Measurements from ENCODE around the gene HEXIM2. TPM values are rescaled to one million over a fixed set of nuclear protein-coding genes. Genes with fewer than 3 reads are reported as not detected.

HEXIM2 gene
- total RNA-seq: 10 to 100 TPM in 2 of 4 donors, 1 to 10 TPM in 2; 7.5 to 14.7 (median 11.2) TPM
- 1 to 10 TPM; 1.8 to 7.8 (median 6.6) TPM for polyA plus RNA-seq

DNA sequence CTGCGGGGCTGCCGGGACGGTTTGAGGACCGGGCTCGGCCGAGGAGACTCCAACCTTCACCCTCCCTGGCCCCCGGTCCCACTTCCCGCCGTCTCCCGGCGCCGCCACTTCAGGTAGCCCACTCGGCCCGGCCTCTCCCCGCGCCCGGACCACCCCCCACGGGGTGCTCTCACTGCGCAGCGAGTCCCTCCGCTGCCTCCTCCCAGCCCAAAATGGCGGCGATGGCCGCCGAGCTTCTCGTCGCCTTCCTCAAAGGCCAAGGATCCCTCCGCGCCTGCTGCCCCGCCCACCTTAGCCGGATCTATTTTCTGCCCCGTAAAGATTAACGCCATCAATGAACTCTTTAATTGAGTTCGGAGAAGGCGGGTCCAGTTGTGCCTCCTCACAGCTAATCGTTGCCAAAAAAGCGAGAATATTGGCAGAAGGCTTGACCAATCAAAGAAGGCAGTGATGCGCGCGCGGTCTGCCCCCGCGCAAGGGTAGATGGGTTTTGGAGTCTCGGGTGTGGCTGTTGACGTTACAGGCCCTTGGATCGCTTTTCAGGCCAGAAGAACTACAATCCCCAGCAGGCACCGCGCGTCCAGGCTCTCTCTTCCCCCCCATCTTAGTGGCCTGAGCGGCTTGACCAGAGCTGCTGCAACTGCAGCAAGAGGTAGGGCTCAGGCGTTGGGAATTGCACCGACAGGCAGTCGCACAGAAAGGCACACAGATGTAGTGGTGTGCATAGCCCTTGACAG, at the start of gene HEXIM2:
HEXIM2 (plus strand) TSS at position 588 of the 737 bp plus-strand sequence. CDS start 919 bp downstream, outside the sequence.
- DNase-seq: peak; percentile 99

GRCh38 chr17:45112559-45113423, 48.9 kb upstream of the HEXIM2 start:
- Histone ChIP-seq H3K9me3 (no peaks in the 10 kb centered on the region), H3K4me3 (no peak overlapping the region), H3K27me3 (no peaks in the 10 kb centered on the region), H3K36me3 (peaks cover 6 to 64% (median 29%) of the 10 kb centered on the region in 4 donors), H3K27ac (peak overlapping the region; percentile 81 to 87 (median 84)), H3K4me1 (peaks cover 0 to 39% (median 33%) of the 10 kb centered on the region in 4 donors)
- DNase-seq: no peak
- TF ChIP-seq EP300 (IDR thresholded peaks at IDR 0.05) (no peak), POLR2A (IDR thresholded peaks at IDR 0.05) (no peak), POLR2AphosphoS5 (IDR thresholded peaks at IDR 0.05) (no peak)
- TF ChIP-seq, protein P1, sequence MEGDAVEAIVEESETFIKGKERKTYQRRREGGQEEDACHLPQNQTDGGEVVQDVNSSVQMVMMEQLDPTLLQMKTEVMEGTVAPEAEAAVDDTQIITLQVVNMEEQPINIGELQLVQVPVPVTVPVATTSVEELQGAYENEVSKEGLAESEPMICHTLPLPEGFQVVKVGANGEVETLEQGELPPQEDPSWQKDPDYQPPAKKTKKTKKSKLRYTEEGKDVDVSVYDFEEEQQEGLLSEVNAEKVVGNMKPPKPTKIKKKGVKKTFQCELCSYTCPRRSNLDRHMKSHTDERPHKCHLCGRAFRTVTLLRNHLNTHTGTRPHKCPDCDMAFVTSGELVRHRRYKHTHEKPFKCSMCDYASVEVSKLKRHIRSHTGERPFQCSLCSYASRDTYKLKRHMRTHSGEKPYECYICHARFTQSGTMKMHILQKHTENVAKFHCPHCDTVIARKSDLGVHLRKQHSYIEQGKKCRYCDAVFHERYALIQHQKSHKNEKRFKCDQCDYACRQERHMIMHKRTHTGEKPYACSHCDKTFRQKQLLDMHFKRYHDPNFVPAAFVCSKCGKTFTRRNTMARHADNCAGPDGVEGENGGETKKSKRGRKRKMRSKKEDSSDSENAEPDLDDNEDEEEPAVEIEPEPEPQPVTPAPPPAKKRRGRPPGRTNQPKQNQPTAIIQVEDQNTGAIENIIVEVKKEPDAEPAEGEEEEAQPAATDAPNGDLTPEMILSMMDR (IDR thresholded peaks at IDR 0.05): no peak
- intact Hi-C loops (cut with DNase I): no loop called here
- WGBS, 2 donors: 92 to 95% methylated on average over 23 of the region's 23 CpGs

More for the DNA sequence above, at the start of gene HEXIM2:
- Histone ChIP-seq H3K27ac (peak within 1 kb of the TSS; percentile 98 to 99 (median 99)), H3K27me3 (no peaks in the 10 kb centered on the region), H3K4me1 (peaks cover 0 to 51% (median 44%) of the 10 kb centered on the region in 4 donors), H3K9me3 (no peaks in the 10 kb centered on the region), H3K4me3 (peak within 1 kb of the TSS; percentile 83 to 91 (median 88)), H3K36me3 (no peaks in the 10 kb centered on the region)
- 0 to 1% methylated on average over 53 of the region's 53 CpGs for WGBS, 2 donors
- intact Hi-C loops (cut with DNase I): loop anchor here (1.0 to 5.0 kb wide), 2 partner anchors 13 to 36 kb away; partner anchors contain the start of gene HEXIM1
- TF ChIP-seq POLR2A (IDR thresholded peaks at IDR 0.05) (peak; percentile 97), EP300 (IDR thresholded peaks at IDR 0.05) (peak in 1 of 4 donors; percentile 56), POLR2AphosphoS5 (IDR thresholded peaks at IDR 0.05) (peak; percentile 96 to 99 (median 98))
- TF ChIP-seq, protein P1 (IDR thresholded peaks at IDR 0.05): no peak

- Histone ChIP-seq H3K27me3 (no peaks in the 10 kb centered on the region), H3K27ac (peak overlapping the region in 3 of 4 donors; percentile 81 to 87 (median 84)), H3K9me3 (no peaks in the 10 kb centered on the region), H3K36me3 (peaks cover 12 to 64% (median 32%) of the 10 kb centered on the region in 4 donors), H3K4me1 (peaks cover 0 to 33% (median 28%) of the 10 kb centered on the region in 4 donors), H3K4me3 (no peak overlapping the region)
- DNase-seq: no peak
- 84 to 89% methylated on average over 9 of the region's 9 CpGs for WGBS, 2 donors
- intact Hi-C loops (cut with DNase I): no loop called here
- TF ChIP-seq POLR2A (IDR thresholded peaks at IDR 0.05): no peak
- TF ChIP-seq, protein P1 (IDR thresholded peaks at IDR 0.05): no peak
- TF ChIP-seq POLR2AphosphoS5 (IDR thresholded peaks at IDR 0.05): no peak
- no peak for TF ChIP-seq EP300 (IDR thresholded peaks at IDR 0.05)
These were observed 48.3 kb upstream of the HEXIM2 start for GRCh38 chr17:45113424-45113754.

DNA sequence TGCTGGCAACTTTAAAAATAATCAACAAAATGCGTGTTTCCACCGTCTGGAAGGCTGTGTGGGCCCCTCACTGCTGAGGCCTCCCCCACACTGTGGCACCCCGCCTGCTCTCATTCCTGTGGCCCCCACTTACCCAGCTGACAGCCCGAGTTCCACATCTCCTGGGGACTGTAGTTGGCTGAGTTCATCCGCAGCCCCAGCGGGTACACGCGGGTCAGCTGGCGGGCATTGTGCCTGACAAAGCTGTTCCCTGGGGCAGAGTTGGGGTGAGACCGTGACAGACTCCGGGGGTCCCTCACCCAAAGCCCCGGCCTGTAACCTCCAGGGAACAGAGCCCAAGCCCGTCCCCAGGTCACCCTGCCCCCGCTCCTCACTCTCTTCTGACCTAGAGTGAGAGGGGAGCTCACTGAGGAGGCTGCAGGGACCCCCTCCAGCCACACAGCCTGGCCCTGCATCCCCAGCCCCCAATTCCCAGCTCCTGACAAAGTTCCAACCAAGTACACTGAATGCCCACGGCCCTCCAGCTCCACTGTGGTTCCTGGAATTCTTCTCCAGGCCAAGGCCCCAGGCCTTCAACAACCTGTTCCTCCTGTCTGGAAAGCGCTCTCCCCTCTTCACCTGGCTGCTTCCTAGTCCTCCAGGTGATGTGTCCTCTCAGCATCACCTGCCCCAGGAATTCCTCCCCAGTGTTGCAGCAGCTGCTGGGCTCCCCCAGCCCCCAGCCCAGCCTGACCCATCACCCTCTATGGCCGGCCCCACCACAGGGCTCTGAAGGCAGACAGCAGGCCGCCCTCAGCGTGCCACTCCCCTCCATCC, 47.4 kb upstream of the HEXIM2 start:
- H3K27ac ChIP-seq: peak overlapping the region in 3 of 4 donors; percentile 1 to 87 (median 84)
- intact Hi-C loops (cut with DNase I): no loop called here
- no peaks in the 10 kb centered on the region for H3K9me3 ChIP-seq
- H3K4me3 ChIP-seq: no peak overlapping the region
- TF ChIP-seq POLR2A (IDR thresholded peaks at IDR 0.05) (no peak), EP300 (IDR thresholded peaks at IDR 0.05) (no peak), POLR2AphosphoS5 (IDR thresholded peaks at IDR 0.05) (no peak)
- TF ChIP-seq, protein P1 (IDR thresholded peaks at IDR 0.05): no peak
- peaks cover 0 to 28% (median 24%) of the 10 kb centered on the region in 4 donors for H3K4me1 ChIP-seq
- H3K36me3 ChIP-seq: peaks cover 13 to 65% (median 37%) of the 10 kb centered on the region in 4 donors
- DNase-seq: no peak
- WGBS, 2 donors: 89 to 92% methylated on average over 19 of the region's 19 CpGs
- no peaks in the 10 kb centered on the region for H3K27me3 ChIP-seq
